ENCODE measurements around the gene KLK3.

DNA sequence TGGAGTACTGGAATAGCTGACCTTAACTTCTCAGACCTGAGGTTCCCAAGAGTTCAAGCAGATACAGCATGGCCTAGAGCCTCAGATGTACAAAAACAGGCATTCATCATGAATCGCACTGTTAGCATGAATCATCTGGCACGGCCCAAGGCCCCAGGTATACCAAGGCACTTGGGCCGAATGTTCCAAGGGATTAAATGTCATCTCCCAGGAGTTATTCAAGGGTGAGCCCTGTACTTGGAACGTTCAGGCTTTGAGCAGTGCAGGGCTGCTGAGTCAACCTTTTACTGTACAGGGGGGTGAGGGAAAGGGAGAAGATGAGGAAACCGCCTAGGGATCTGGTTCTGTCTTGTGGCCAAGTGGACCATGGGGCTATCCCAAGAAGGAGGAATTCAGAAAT is 6.3 kb downstream of the KLK3 start:
- TF ChIP-seq, protein P1, sequence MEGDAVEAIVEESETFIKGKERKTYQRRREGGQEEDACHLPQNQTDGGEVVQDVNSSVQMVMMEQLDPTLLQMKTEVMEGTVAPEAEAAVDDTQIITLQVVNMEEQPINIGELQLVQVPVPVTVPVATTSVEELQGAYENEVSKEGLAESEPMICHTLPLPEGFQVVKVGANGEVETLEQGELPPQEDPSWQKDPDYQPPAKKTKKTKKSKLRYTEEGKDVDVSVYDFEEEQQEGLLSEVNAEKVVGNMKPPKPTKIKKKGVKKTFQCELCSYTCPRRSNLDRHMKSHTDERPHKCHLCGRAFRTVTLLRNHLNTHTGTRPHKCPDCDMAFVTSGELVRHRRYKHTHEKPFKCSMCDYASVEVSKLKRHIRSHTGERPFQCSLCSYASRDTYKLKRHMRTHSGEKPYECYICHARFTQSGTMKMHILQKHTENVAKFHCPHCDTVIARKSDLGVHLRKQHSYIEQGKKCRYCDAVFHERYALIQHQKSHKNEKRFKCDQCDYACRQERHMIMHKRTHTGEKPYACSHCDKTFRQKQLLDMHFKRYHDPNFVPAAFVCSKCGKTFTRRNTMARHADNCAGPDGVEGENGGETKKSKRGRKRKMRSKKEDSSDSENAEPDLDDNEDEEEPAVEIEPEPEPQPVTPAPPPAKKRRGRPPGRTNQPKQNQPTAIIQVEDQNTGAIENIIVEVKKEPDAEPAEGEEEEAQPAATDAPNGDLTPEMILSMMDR (IDR thresholded peaks at IDR 0.05; ENCODE audit: poor library complexity) = no peak
- TF ChIP-seq EZH2phosphoT487 (IDR thresholded peaks at IDR 0.05; ENCODE audit: low read depth, severe bottlenecking, unreplicated experiment) (no peak), EZH2 (IDR thresholded peaks at IDR 0.05; ENCODE audit: borderline replicate concordance) (no peak)

Data from hepatocyte (in vitro differentiated cells).